DND-41 (cell line): Measurements from ENCODE around the gene PDE3A.

Experiments used
- ATAC-seq: fragments of 200-7000 bp; cut with Tn5 transposase; 3 replicates; pipeline ENCODE4 v1.9.1; 2021; ENCODE audit warnings: low read depth; ENCODE audit not compliant: insufficient read depth
- DNase-seq: peaks from one replicate; pipeline ENCODE4 v3.0.0-alpha.2; 2020
- H2AFZ ChIP-seq: 2 replicates; pipeline ENCODE4 v1.6.0; 2012; ENCODE audit warnings: low read depth, low read length
- H3K27ac ChIP-seq: 2 replicates; pipeline ENCODE4 v1.5.1; 2012; ENCODE audit warnings: low read length, inconsistent platforms
- H3K27me3 ChIP-seq: fragments of 200-600 bp; sonication (generic); 2 replicates; pipeline ENCODE4 v1.6.0; 2012; ENCODE audit warnings: low read length, mild to moderate bottlenecking, inconsistent platforms; ENCODE audit not compliant: insufficient read depth, poor library complexity
- H3K36me3 ChIP-seq: 2 replicates; pipeline ENCODE4 v1.5.1; 2012; ENCODE audit warnings: low read length, inconsistent platforms; ENCODE audit not compliant: insufficient read depth
- H3K4me1 ChIP-seq: 2 replicates; pipeline ENCODE4 v1.5.1; 2012; ENCODE audit warnings: mild to moderate bottlenecking, low read length; ENCODE audit not compliant: insufficient read depth
- H3K4me2 ChIP-seq: 2 replicates; pipeline ENCODE4 v1.6.0; 2012; ENCODE audit warnings: mild to moderate bottlenecking, moderate library complexity, low read length, inconsistent platforms; ENCODE audit not compliant: insufficient read depth
- H3K4me3 ChIP-seq, 2 experiments: fragments of 200-600 bp in 1 of 2; shearing (Covaris generic) in 1 of 2; 2 replicates each; pipeline ENCODE4 v1.5.1; 2012 to 2016; ENCODE audit warnings: inconsistent platforms in 2 of 2, low read length in 2 of 2, mild to moderate bottlenecking in 2 of 2, low read depth in 1 of 2, moderate library complexity in 1 of 2
- H3K79me2 ChIP-seq: 2 replicates; pipeline ENCODE4 v1.6.0; 2012; ENCODE audit warnings: low read length, inconsistent platforms; ENCODE audit not compliant: insufficient read depth
- H3K9ac ChIP-seq: 2 replicates; pipeline ENCODE4 v1.6.0; 2012; ENCODE audit warnings: low read depth, mild to moderate bottlenecking, inconsistent platforms, low read length, moderate library complexity
- H3K9me3 ChIP-seq: 2 replicates; pipeline ENCODE4 v1.5.1; 2012; ENCODE audit warnings: low read length, moderate library complexity, mild to moderate bottlenecking, inconsistent platforms; ENCODE audit not compliant: insufficient read depth, severe bottlenecking
- H4K20me1 ChIP-seq: 2 replicates; pipeline ENCODE4 v1.6.0; 2012; ENCODE audit warnings: low read length; ENCODE audit not compliant: insufficient read depth
- CTCF ChIP-seq: IDR thresholded peaks from 2 replicates; pipeline ENCODE4 v1.5.1; 2012; ENCODE audit warnings: borderline replicate concordance, low read length, moderate library complexity, mild to moderate bottlenecking; ENCODE audit not compliant: poor library complexity, severe bottlenecking; ENCODE audit errors: extremely low read depth
- EZH2 ChIP-seq: IDR thresholded peaks from 3 replicates; pipeline ENCODE4 v1.6.1; 2012; ENCODE audit warnings: borderline replicate concordance, low read depth, mild to moderate bottlenecking, moderate library complexity, low read length, inconsistent platforms; ENCODE audit not compliant: severe bottlenecking

Gene PDE3A

GRCh38 chr12:20704860-20705259 is 336.5 kb downstream of the PDE3A start:
- Histone ChIP-seq H3K27ac (no peak overlapping the region), H2AFZ (no peak overlapping the region), H3K9me3 (no peaks in the 10 kb centered on the region), H3K4me2 (no peak overlapping the region), H3K27me3 (no peaks in the 10 kb centered on the region), H3K9ac (no peak overlapping the region), H3K79me2 (no peaks in the 10 kb centered on the region), H3K4me1 (no peaks in the 10 kb centered on the region), H3K36me3 (no peaks in the 10 kb centered on the region), H4K20me1 (no peaks in the 10 kb centered on the region), H3K4me3 (no peak overlapping the region)
- DNase-seq: no peak
- ATAC-seq: no peak
- no peak for TF ChIP-seq CTCF
- TF ChIP-seq EZH2: no peak

- no peak overlapping the region for H2AFZ ChIP-seq
- H3K4me2 ChIP-seq: no peak overlapping the region
- H3K4me3 ChIP-seq: no peak overlapping the region
- H4K20me1 ChIP-seq: no peaks in the 10 kb centered on the region
- H3K9me3 ChIP-seq: no peaks in the 10 kb centered on the region
- H3K4me1 ChIP-seq: no peaks in the 10 kb centered on the region
- H3K36me3 ChIP-seq: no peaks in the 10 kb centered on the region
- H3K27me3 ChIP-seq: no peaks in the 10 kb centered on the region
- ATAC-seq (no peak), DNase-seq (no peak)
- TF ChIP-seq CTCF (no peak), EZH2 (no peak)
- H3K79me2 ChIP-seq: no peaks in the 10 kb centered on the region
- no peak overlapping the region for H3K9ac ChIP-seq
- H3K27ac ChIP-seq: no peak overlapping the region
These were observed 343.5 kb downstream of the PDE3A start for GRCh38 chr12:20711846-20712245.

- TF ChIP-seq CTCF (no peak), EZH2 (no peak)
- no peaks in the 10 kb centered on the region for H3K27me3 ChIP-seq
- no peaks in the 10 kb centered on the region for H3K4me1 ChIP-seq
- H2AFZ ChIP-seq: no peak overlapping the region
- no peak overlapping the region for H3K9ac ChIP-seq
- no peak overlapping the region for H3K4me2 ChIP-seq
- no peaks in the 10 kb centered on the region for H3K36me3 ChIP-seq
- ATAC-seq (no peak), DNase-seq (no peak)
- no peaks in the 10 kb centered on the region for H4K20me1 ChIP-seq
- no peaks in the 10 kb centered on the region for H3K9me3 ChIP-seq
- no peaks in the 10 kb centered on the region for H3K79me2 ChIP-seq
- no peak overlapping the region for H3K27ac ChIP-seq
- H3K4me3 ChIP-seq: no peak overlapping the region
These were observed 347.7 kb downstream of the PDE3A start for GRCh38 chr12:20716037-20716436.

GRCh38 chr12:20716985-20717384 is 348.6 kb downstream of the PDE3A start:
- TF ChIP-seq CTCF (no peak), EZH2 (no peak)
- ATAC-seq: no peak
- no peaks in the 10 kb centered on the region for H4K20me1 ChIP-seq

More at GRCh38 chr12:20716985-20717384, 348.6 kb downstream of the PDE3A start:
- DNase-seq: no peak
- Histone ChIP-seq H3K79me2 (no peaks in the 10 kb centered on the region), H3K9ac (no peak overlapping the region), H3K36me3 (no peaks in the 10 kb centered on the region), H2AFZ (no peak overlapping the region), H3K27me3 (no peaks in the 10 kb centered on the region), H3K4me3 (no peak overlapping the region), H3K4me1 (peaks cover 2% of the 10 kb centered on the region; the same call in 1 of the 2 replicates), H3K9me3 (no peaks in the 10 kb centered on the region), H3K27ac (no peak overlapping the region), H3K4me2 (no peak overlapping the region)
